AG08395 (cell line): ENCODE measurements around the gene CAMTA2.
"Not testable (repeated sequence)": the region's sequence is repeated elsewhere in the genome, so short reads cannot be mapped to it uniquely, and the experiment has no call there.

Experiments used
- DNase-seq: peaks from one replicate; pipeline ENCODE4 v3.0.0; 2012; ENCODE audit warnings: mixed read lengths, low spot score

The CAMTA2 gene

DNA sequence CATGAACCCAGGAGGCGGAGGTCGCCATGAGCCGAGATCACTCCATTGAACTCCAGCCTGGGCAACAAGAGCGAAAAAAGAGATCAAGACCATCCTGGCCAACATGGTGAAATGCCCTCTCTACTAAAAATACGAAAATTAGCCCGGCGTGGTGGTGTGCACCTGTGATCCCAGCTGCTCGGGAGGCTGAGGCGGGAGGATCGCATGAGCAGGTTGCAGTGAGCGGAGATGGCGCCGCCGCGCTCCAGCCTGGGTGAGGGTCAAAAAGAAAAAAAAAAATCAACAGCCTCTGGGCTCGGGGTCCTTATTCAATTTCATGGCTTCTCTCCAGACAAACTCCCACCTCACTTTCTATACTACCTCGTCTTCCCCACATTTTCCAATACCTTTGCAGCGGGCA lies 58.6 kb downstream of the CAMTA2 start:
- DNase-seq, result no peak

DNA sequence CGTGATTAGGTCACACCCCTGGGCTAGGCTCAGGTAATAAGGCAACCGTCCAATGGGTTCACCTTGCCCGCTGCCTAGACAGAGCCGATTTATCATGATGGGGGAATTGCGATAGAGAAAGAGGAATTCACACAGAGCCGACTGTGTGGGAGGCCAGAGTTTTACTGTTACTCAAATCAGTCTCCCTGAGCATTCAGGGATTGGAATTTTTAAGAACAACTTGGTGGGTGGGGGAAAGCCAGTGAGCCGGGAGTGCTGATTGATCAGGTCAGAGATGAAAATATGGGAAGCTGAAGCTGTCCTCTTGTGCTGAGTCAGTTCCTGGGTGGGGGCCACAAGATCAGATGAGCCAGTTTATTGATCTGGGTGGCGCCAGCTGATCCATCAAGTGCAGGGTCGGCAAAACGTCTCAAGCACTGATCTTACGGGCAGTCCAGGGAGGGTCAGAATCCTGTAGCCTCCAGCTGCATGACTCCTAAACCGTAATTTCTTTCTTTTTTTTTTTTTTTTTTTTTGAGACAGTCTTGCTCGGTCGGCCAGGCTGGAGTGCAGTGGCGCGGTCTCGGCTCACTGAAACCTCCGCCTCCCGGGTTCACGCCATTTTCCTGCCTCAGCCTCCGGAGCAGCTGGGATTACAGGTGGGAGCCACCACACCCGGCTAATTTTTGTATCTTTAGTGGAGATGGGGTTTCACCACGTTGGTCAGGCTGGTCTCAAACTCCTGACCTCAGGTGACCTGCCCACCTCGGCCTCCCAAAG lies 60.7 kb downstream of the CAMTA2 start:
- not testable (repeated sequence) for DNase-seq

DNA sequence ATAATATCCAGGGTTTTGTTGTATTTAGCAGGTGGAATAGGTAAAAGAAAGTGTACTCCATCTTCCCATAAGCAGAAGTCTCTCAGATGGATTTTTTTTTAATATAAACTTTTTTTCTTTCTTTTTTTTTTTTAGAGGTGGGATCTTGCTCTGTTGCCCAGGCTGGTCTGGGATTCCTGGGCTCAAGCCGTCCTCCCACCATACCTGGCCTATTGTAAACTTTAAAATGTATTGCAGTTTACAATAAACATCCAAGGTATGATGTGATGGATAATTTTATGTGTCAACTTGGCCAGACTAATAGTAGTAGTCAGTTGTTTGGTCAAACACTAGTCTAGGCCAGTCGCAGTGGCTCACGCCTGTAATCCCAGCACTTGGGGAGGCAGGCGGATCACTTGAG lies 66.2 kb downstream of the CAMTA2 start:
- DNase-seq, result no peak

DNA sequence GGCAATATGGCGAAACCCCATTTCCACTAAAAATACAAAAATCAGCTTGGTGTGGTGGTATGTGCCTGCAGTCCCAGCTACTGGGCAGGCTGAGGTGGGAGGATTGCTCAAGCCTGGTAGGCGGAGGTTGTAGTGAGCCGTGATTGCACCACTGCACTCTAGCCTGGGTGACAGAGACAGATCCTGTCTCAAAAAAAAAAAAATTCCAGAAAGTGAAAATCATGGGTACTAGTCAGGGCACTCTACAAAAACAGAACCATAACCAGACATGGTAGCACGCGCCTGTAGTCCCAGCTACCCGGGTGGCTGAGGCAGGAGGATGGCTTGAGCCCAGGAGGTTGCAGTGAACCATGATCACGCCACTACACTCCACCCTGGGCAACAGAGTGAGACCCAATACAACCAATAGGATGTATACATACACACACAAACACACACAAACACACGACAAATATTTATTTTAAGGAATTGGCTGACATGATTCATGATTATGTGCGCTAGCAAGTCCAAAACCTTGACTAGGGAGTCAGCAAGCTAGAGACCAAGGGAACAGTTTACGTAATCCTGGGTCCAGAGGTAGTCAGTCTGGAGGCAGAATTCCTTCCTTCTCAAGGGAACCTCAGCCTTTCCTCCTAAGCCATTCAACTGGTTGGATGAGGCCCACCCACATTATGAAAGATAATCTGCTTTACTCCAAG lies 67.0 kb downstream of the CAMTA2 start:
- DNase-seq, result no peak

DNA sequence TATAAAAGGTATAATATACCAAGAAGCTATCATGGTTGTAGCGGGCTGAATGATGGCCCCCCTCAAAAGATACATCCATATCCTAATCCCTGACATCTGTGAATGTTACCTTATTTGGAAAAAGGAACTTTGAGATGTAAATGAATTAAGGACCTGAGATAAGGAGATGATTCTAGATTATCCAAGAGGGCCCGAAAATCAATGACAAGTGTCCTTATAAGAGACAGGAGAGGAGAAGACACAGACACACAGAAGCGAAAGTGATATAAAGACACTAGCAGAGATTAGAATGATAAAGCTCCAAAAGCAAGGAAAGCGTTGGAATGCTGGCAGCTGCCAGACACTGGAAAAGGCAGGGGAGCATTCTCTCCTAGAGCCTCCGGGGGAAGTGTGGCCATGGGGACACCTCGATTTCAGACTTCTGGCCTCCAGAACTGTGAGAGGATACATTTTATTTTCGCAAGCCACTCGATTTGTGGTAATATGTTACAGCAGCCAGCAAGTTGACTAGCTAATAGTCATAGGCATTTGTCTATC lies 67.9 kb downstream of the CAMTA2 start:
- DNase-seq, result no peak
